Fibroblast of lung (primary cell): ENCODE results near the gene ZNF154.

Experiments
- EZH2 ChIP-seq: IDR thresholded peaks from 2 replicates; pipeline ENCODE4 v1.5.1; 2012; ENCODE audit warnings: low read length, control low read depth, mild to moderate bottlenecking; ENCODE audit errors: missing control alignments
- TF ChIP-seq, protein P1 (sequence below), 2 donors: IDR thresholded peaks in 1 of 2; conservative IDR thresholded peaks in 1 of 2; 1 replicate in 1 of 2; 2 replicates in 1 of 2; pipeline ENCODE4 v1.5.1; 2011 to 2012; ENCODE audit warnings: low read length in 2 of 2, control low read depth in 1 of 2, inconsistent platforms in 1 of 2, low read depth in 1 of 2, mild to moderate bottlenecking in 1 of 2

DNA sequence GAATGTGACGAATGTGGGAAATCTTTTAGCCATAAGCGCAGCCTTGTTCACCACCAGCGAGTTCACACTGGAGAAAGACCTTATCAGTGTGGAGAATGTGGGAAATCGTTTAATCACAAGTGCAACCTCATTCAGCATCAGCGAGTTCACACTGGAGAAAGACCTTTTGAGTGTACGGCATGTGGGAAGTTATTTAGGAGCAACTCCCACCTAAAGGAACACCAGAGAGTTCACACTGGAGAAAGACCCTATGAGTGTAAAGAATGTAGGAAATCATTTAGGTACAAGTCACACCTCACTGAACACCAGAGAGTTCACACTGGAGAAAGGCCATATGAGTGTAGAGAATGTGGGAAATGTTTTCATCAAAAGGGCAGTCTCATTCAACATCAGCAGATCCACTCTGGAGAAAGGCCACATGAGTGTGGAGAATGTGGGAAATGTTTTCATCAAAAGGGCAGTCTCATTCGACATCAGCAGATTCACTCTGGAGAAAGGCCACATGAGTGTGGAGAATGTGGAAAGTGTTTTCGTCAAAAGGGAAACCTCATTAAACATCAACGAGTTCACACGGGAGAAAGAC is 45.2 kb upstream of the ZNF154 start:
- TF ChIP-seq EZH2: no peak
- TF ChIP-seq, protein P1, sequence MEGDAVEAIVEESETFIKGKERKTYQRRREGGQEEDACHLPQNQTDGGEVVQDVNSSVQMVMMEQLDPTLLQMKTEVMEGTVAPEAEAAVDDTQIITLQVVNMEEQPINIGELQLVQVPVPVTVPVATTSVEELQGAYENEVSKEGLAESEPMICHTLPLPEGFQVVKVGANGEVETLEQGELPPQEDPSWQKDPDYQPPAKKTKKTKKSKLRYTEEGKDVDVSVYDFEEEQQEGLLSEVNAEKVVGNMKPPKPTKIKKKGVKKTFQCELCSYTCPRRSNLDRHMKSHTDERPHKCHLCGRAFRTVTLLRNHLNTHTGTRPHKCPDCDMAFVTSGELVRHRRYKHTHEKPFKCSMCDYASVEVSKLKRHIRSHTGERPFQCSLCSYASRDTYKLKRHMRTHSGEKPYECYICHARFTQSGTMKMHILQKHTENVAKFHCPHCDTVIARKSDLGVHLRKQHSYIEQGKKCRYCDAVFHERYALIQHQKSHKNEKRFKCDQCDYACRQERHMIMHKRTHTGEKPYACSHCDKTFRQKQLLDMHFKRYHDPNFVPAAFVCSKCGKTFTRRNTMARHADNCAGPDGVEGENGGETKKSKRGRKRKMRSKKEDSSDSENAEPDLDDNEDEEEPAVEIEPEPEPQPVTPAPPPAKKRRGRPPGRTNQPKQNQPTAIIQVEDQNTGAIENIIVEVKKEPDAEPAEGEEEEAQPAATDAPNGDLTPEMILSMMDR (conservative IDR thresholded peaks at IDR 0.05 in 1 of 2, IDR thresholded peaks at IDR 0.05 in 1 of 2; ENCODE audit: low read depth in 1 of 2, low read length in 2 of 2): no peak
